Measurements from ENCODE around the gene TM9SF2.

The TM9SF2 gene

DNA sequence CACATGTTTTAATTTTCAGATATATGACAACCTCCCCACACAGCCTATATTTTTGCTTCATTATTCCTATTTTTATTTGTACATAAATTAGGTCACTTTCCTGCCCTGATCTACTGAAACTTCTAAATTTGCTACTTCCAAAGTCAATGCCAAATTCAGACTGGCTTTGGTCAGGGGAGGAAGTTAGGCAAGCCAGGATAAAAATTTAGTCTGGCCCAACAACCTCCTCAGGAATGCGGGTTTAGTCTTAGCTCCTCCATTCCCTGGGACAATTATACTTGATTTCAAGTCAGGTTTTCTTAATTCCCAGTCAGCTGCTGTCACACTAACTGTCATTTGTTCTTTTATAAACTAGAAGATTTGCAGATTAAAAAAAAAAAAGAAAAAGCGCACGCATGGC lies 84.3 kb downstream of the TM9SF2 start:
- H3K4me1 ChIP-seq: peaks cover 6% of the 10 kb centered on the region
- H3K27ac ChIP-seq: no peak overlapping the region
- no peak overlapping the region for H3K4me3 ChIP-seq
- no peaks in the 10 kb centered on the region for H3K9me3 ChIP-seq
- H4K20me1 ChIP-seq: no peaks in the 10 kb centered on the region
- H3K4me2 ChIP-seq: no peak overlapping the region
- TF ChIP-seq Cebpa-rat (IDR thresholded peaks at IDR 0.05): no peak
- H3K36me3 ChIP-seq: no peaks in the 10 kb centered on the region
- H3K9ac ChIP-seq: no peak overlapping the region
- H3K27me3 ChIP-seq: no peaks in the 10 kb centered on the region

DNA sequence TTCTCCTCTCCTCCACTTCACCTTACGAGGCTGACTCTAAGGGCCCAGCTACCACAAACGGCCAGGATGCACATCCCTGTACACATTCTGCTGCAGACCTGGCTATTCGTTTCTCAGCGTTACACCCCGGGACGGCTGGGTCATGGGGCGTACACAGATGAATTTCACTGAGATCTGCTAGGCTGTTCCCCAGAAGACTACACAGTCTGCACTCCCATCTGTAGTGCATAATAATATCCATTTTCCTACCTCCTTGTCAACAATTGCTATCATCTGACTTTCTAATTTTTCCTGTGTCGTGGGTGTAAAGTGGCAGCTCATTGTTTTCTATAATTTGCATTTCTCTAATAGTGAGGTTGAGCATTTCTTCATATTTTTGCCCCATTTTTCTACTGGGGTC lies 85.7 kb downstream of the TM9SF2 start:
- TF ChIP-seq Cebpa-rat (IDR thresholded peaks at IDR 0.05): no peak

DNA sequence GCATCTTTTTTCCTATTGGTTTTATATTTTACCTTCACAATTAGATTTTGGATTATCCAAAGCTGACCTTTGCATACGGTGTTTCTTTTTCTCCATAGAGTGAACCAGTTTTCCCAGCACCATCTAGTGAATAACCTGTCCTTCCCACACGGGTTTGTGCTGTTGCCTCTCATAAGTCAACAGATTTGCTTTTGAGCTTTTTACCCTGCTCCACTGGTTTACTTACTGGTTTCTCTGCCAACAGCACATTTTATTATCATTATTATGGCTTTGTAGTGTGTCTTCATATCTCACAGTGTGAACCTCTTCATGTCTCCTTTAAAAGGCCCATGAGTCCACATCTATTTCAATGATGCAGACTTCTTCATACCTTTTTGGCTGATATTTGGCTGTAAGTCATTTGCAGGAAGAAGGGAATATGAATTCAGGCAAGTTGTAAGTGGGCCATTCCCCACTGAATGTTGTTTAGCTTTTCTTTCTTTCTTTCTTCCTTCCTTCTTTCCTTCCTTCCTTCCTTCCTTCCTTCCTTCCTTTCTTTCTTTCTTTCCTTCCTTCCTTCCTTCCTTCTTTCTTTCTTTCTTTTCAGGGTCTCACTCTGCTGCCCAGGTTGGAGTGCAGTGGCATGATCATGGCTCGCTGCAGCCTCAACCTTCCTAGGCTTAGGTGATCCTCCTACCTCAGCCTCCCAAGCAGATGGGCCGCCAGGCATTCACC lies 86.8 kb downstream of the TM9SF2 start:
- Histone ChIP-seq H3K9ac (no peak overlapping the region), H3K4me2 (no peak overlapping the region), H3K27ac (no peak overlapping the region), H3K36me3 (no peaks in the 10 kb centered on the region), H3K4me3 (no peak overlapping the region), H3K4me1 (peaks cover 14% of the 10 kb centered on the region), H4K20me1 (no peaks in the 10 kb centered on the region), H3K27me3 (no peaks in the 10 kb centered on the region), H3K9me3 (no peaks in the 10 kb centered on the region)
- TF ChIP-seq Cebpa-rat (IDR thresholded peaks at IDR 0.05): no peak

More for the DNA sequence above, 85.7 kb downstream of the TM9SF2 start:
- no peaks in the 10 kb centered on the region for H3K36me3 ChIP-seq
- H3K27ac ChIP-seq: no peak overlapping the region
- H3K4me2 ChIP-seq: no peak overlapping the region
- no peaks in the 10 kb centered on the region for H3K27me3 ChIP-seq
- H3K4me1 ChIP-seq: peaks cover 14% of the 10 kb centered on the region
- no peak overlapping the region for H3K9ac ChIP-seq
- no peak overlapping the region for H3K4me3 ChIP-seq
- H4K20me1 ChIP-seq: no peaks in the 10 kb centered on the region
- no peaks in the 10 kb centered on the region for H3K9me3 ChIP-seq

DNA sequence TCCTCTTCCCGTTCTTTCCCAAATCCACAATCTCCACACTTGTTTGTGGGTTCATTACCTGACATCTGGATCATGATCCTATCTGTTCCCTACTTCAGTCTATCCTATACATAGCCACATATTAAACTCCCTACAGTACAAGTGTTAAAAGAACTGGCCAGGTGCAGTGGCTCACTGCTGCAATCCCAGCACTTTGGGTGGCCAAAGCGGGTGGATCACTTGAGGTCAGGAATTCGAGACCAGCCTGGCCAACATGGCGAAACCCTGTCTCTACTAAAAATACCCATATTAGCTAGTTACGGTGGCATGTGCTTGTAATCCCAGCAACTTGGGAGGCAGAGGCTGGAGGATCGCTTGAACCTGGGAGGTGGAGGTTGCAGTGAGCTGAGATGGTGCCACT lies 88.3 kb downstream of the TM9SF2 start:
- Histone ChIP-seq H3K9me3 (no peaks in the 10 kb centered on the region), H3K27me3 (no peaks in the 10 kb centered on the region), H3K27ac (no peak overlapping the region), H3K4me1 (peaks cover 14% of the 10 kb centered on the region), H3K4me2 (no peak overlapping the region), H3K9ac (no peak overlapping the region), H3K4me3 (no peak overlapping the region), H3K36me3 (no peaks in the 10 kb centered on the region), H4K20me1 (no peaks in the 10 kb centered on the region)
- no peak for TF ChIP-seq Cebpa-rat (IDR thresholded peaks at IDR 0.05)

DNA sequence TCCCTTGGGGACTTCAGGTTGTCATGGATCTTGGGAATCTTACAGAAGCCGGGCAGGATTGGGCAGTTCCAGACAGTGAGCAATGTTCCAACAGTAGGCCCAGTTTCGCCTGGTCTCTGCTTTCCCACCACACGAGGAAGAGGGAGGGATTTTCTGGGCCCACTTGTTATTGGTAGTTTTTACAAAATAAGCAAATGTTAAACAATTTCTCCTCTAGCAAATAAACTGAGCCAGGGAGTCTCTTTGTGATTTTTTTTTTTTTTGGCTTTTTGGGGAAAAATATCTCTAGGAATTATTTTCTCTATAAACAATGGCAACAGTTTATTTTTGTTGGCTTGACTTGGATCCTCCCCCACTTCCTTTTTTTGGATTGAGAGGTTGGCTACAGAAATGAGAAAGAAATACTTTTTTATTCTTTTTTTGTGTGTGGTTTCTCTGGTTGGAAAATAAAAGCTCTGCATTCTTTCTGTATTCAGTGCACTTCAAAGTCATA lies 89.3 kb downstream of the TM9SF2 start:
- TF ChIP-seq Cebpa-rat (IDR thresholded peaks at IDR 0.05): no peak
- no peak overlapping the region for H3K4me3 ChIP-seq
- H3K9me3 ChIP-seq: no peaks in the 10 kb centered on the region
- H3K9ac ChIP-seq: no peak overlapping the region
- H3K4me1 ChIP-seq: peaks cover 14% of the 10 kb centered on the region
- H3K4me2 ChIP-seq: peak overlapping the region; percentile 20
- no peaks in the 10 kb centered on the region for H3K36me3 ChIP-seq
- no peak overlapping the region for H3K27ac ChIP-seq
- H4K20me1 ChIP-seq: no peaks in the 10 kb centered on the region
- no peaks in the 10 kb centered on the region for H3K27me3 ChIP-seq

DNA sequence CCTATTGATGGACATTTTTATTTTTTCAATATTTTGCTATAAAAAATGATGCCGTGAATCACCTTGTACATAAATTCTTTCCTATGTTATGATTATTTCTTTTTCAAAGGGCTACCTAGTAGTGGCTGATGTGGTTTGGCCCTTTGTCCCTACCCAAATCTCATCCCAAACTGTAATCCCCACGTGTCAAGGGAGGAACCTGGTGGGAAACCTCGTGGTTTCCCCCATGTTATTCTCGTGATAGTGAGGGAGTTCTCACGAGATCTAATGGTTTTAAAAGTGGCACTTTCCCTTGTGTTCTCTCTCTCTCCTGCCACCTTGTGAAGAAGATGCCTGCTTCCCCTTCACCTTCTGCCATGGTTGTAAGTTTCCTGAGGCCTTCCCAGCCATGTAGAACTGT lies 94.9 kb downstream of the TM9SF2 start:
- no peak for TF ChIP-seq Cebpa-rat (IDR thresholded peaks at IDR 0.05)
- Histone ChIP-seq H3K27me3 (no peaks in the 10 kb centered on the region), H3K36me3 (no peaks in the 10 kb centered on the region), H3K27ac (no peak overlapping the region), H4K20me1 (no peaks in the 10 kb centered on the region), H3K4me3 (no peak overlapping the region), H3K9ac (no peak overlapping the region), H3K4me1 (peaks cover 3% of the 10 kb centered on the region), H3K4me2 (no peak overlapping the region), H3K9me3 (no peaks in the 10 kb centered on the region)

DNA sequence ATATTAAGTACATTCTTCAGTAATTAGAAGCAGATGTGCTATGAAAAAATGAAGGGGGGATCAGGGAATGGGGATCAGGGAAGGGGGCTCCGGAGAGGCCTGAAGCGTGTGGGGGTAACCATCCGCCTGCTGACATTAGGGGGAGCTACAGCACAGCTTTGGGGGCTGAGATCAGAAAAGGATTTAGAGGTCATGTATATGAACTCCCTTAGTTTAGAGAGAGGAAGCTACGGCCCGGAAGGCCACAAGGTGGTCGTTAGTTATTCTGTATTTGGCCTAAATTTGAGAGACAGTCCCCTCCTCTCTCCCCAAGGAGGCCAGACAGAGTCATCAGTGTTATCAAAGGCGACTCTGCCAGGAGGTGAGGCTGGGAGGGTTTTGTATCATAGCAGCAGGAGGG lies 99.0 kb downstream of the TM9SF2 start:
- no peaks in the 10 kb centered on the region for H3K9me3 ChIP-seq
- H3K27me3 ChIP-seq: no peaks in the 10 kb centered on the region
- H3K4me3 ChIP-seq: no peak overlapping the region
- H3K27ac ChIP-seq: no peak overlapping the region
- H3K9ac ChIP-seq: no peak overlapping the region
- H3K4me2 ChIP-seq: no peak overlapping the region
- no peak for TF ChIP-seq Cebpa-rat (IDR thresholded peaks at IDR 0.05)
- H3K36me3 ChIP-seq: no peaks in the 10 kb centered on the region
- no peaks in the 10 kb centered on the region for H4K20me1 ChIP-seq
- peaks cover 12% of the 10 kb centered on the region for H3K4me1 ChIP-seq

DNA sequence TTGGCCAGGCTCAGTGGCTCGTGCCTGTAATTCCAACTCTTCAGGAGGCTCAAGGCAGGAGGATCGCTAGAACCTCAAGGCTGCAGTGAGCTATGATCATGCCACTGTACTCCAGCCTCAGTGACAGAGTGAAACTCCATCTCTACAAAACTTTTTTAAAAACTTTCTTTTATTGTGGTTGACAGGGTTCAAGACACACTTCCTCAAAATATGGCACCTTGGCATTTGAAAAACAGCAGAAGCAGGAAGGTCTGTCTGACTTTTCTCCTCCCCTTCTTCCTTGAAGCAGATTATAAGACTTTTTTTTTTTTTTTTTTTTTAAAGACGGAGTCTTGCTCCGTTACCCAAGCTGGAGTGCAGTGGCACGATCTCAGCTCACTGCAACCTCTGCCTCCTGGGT lies 100.3 kb downstream of the TM9SF2 start:
- peak overlapping the region; percentile 40; the same call in 1 of the 2 replicates for H3K4me2 ChIP-seq
- TF ChIP-seq Cebpa-rat (IDR thresholded peaks at IDR 0.05): no peak
- H3K27ac ChIP-seq: no peak overlapping the region
- no peak overlapping the region for H3K4me3 ChIP-seq
- peaks cover 18% of the 10 kb centered on the region for H3K4me1 ChIP-seq
- H3K36me3 ChIP-seq: no peaks in the 10 kb centered on the region
- no peaks in the 10 kb centered on the region for H3K27me3 ChIP-seq
- no peaks in the 10 kb centered on the region for H3K9me3 ChIP-seq
- no peaks in the 10 kb centered on the region for H4K20me1 ChIP-seq
- H3K9ac ChIP-seq: no peak overlapping the region

DNA sequence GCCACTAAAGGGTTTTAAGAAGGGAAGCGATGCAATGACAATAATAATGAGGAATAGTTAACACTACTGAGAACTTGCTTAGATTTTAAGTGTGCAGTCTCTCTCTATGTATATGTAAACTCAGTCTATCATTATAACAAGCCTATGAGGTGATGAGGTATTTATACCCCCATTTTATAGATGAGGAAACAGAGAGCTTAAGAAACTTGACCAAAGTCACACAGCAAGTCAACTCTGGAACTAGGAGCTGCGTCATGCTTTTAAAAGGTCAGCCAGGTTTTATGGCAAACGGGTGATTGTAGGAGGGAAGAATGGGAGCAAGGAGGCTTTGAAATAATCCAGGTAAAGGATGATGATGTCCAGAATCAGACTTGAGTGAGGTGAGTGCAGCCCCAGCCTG lies 103.4 kb downstream of the TM9SF2 start:
- Histone ChIP-seq H3K27me3 (no peaks in the 10 kb centered on the region), H3K9ac (no peak overlapping the region), H3K27ac (no peak overlapping the region), H3K4me2 (no peak overlapping the region), H3K36me3 (no peaks in the 10 kb centered on the region), H3K4me3 (no peak overlapping the region), H4K20me1 (no peaks in the 10 kb centered on the region), H3K9me3 (no peaks in the 10 kb centered on the region), H3K4me1 (peaks cover 21% of the 10 kb centered on the region)
- no peak for TF ChIP-seq Cebpa-rat (IDR thresholded peaks at IDR 0.05)

DNA sequence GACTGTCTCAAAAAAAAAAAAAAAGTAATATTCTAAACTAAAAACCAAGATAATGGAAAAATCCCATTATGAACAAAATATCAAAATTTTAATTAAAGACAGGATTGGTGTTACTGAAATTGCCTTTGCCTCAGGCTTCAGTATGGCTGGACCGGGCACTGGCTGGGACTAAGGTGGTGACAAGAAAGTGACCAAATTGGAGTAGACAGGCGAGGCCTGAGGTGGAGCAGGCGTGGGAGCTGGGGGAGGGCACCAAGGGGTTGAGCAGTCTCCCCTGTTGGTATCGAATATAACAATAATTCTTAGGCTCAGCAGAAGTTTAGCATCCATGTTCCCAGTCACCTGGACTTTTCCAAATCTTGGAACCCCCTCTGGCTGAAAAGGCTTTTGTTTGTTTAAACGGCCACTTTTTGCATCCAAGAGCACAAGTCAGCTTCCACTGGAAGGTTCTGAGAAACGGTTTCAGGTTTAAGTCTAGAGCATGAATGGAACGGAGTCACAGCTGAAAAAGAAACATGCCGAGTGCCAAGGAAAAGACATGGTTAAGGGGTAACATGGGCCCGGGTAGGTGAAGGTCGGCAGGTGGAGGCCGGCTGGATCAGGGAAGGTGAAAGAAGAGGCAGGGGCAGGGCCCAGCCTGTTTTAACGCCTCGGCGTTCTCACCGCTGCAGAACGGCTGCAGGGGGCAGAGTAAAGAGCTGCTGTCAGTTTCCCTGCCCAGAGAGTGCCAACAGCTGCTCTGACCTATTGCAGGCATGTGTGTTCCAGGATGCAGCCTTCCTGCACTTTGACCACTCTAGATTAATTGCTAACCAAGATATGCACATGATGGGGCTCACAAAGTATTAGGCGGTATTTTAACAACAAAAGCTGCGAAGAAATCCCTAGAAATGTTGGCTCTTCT lies 104.4 kb downstream of the TM9SF2 start:
- Histone ChIP-seq H3K4me1 (peaks cover 31% of the 10 kb centered on the region), H3K9me3 (no peaks in the 10 kb centered on the region), H3K9ac (peak overlapping the region; percentile 55), H3K27ac (no peak overlapping the region), H3K27me3 (no peaks in the 10 kb centered on the region), H4K20me1 (no peaks in the 10 kb centered on the region), H3K4me3 (peak overlapping the region; percentile 79), H3K36me3 (no peaks in the 10 kb centered on the region), H3K4me2 (peak overlapping the region; percentile 78)
- no peak for TF ChIP-seq Cebpa-rat (IDR thresholded peaks at IDR 0.05)

Measured in BLaER1 (cell line).